GM19395 (cell line): ENCODE results near the gene SEPTIN6.
"Not testable (repeated sequence)": the region's sequence is repeated elsewhere in the genome, so short reads cannot be mapped to it uniquely, and the experiment has no call there.

ENCODE experiments used
- ATAC-seq: cut with Tn5 transposase; IDR thresholded peaks from one replicate; pipeline ENCODE4 v1.9.1; 2021; ENCODE audit warnings: mild to moderate bottlenecking, moderate library complexity; ENCODE audit not compliant: unreplicated experiment

The SEPTIN6 gene

DNA sequence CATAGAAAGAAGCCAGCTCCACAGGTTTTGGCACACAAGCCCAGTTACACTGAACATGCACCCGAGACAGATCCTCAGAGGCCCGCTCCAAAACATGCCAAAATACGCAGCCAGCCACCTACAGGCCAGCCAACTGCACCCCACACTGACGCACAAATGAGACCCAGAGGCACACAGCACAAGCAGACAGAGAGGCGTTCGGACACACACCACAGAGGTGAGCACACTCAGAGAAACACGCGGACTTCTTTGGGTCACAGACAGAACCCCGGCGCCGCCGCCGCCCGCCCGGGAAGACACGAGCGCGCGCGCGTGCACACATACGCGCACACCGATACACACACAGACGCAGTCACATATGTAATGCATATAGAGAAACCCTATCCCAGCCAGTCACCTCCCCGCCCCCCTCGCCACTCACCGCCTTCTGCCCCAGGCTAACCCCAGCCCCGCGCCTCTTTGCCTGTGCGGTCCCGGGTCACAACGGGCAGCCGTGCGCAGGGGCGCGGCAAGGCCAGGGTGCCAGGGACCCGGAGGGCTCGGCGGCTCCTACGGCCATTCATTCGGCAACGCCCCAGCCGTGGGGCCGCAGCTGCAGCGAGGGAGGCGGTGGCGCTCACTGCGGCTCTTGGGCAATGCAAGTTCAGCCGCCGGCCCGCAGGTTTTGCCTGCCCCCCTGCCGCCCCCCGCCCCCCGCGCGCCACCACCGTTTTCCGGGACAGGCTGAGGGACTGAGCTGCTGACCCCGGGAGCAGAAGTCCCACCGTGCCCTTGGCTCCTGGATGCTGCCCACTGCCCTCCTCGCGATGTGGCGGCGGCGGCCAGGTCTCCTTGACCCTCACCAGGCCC, 553 bp downstream of the SEPTIN6 start:
- ATAC-seq, result peak; percentile 37

DNA sequence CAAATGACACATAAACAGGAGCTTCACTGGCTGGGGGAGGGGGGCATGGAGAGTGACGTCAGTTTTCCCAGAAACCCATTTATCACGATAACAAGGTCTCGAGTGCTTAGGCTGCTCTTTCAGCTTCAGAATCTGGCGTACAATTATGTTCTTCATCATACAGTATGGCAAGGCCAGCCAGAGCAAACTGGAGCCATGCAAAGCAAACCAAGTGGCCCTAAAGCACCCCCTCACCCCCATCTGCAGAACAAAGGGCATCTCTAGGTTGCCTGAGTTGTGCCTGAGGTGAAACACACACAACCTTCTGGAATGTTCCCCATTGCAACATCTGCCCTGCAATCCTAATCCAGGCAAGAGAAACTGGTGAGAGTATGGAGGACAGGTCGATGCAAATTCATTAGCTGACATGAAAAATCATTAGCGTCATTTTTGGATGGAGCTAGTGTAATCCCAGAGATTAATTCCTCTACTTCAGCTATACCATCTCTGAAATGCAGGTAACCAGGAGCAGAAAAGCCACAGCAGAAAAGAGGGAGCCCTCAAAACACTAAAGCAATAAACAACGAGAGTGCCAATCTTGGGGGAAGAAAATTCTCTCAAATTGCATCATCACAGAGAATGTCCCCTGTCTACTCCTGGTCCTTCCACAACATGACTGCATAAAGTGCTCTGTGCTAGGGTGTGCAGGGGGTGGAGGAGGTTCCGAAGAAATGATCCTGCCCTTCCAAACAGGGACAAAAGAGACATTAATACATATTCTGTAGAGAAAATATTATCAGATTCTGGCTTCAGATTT, 1.8 kb downstream of the SEPTIN6 start:
- ATAC-seq, result no peak

DNA sequence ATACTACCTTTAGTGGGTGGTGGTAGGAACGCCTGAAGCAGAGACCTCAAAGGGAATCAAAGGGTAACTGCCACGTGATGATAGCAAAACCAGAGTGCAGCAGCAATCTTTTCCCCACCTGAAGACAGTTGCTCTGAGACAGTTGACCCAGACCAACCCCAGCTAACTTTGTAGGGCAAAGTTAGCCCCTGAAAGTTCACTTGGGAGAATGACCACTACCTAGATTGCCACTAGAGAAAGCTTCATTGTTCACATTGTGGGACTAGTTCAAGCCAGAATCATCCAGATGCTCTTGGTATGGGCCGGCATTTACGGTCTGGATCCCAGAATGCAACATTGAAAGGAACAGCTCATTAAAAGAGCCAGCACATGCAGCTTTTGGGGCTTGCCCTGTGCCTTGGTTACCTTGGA, 4.1 kb downstream of the SEPTIN6 start:
- ATAC-seq, result no peak

DNA sequence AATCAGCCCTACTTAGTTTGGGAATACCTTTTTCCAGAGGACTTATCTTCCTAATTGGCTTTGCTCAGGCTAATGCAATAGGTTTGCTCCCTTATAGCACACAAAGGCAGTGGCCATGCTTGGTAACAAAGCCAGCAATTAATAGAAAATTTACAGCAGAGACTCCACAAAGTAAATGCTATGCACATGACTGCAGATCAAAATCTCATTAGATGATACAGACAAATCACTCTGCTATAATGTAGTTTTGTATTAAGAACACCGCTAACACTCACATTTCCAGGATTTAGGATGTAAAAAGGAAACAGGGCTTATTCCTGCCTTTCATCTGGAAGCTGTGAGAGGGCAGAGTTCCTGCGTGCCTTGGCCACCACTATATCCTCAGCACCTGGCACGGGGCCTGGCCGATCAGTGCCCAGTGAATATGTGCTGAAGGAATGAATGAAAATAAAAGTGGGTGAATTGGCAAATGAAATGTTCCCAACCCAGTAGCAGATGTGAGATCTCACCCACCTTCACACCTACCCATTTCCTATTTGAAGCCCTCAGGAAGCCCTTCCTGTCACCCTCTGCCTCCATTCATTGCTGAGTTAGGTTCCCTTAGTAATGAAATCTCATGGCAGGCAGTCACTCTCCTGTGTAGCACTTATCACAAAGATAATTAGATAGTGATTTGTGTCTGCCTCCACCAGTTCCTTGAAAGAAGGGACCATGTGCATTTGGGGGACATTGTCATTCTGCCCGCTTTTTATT, 5.1 kb downstream of the SEPTIN6 start:
- no peak for ATAC-seq

DNA sequence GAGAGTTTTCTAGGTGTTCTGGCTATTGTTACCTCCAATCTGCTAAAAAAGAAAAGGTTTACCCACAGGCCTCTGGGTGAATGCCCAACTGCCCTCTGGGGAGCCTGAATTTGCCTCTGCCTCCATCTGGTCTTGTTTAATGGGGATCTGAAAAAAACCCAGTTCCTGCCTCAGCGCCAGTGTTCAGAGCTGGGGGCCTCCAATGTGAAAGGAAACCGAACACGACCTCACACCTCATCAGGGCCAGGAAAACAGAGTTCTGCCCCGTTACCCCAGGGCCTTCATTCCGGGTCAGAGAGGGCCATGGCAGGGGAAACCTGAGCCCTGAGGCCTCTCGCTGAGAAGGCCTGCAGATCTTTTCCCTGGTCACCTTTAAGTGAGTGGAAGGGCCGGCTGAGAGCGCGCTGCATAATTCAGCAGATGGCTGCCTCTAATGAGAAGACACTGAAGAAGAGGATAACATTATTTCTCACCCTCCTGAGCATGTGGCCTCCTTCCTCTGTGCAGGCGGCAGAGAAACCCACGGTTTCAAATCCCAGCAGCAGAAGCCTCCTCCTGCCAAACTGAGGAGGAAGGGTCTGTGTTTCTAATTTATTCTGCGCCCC, 6.8 kb downstream of the SEPTIN6 start:
- ATAC-seq, result peak; percentile 41

DNA sequence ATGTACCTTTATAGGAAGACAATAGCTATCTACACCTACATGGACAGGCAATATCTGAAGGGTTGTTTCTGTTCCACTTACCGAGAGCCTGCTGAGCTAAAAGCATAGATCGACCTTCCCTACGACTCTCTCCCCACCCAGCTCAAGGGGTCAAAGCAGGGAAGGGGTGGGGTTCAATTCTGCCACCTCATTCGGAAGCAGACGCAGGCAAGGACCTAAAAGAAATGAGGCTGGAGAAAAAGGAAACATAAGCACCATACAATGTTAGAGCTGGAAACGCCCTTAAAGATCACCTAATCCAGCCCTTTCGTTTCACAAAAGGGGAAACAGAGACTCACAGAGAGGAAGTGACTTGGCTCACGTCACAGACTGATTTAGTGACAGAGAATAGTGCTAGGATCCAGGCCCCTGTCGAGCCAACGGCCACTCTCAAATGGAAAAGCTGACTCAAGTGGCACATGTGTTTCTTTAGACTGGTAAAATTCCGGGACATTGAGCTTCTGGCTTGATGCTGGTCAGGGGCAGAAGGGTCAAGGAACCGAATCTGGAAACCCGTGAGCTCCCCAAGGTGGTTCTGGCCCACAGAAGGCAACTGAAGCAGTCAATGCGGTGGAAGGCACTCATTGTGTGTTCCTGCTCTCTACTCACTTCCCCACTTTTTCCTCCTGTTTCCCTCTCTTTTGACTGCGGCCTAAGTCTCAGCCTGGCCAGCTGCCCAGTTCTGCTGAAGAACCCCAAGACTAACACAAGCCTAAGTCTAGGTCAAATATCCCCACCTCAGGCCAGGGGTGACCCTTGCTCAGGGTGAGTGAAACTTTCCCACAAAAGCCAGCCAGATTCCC, 7.5 kb downstream of the SEPTIN6 start:
- peak; percentile 55 for ATAC-seq

DNA sequence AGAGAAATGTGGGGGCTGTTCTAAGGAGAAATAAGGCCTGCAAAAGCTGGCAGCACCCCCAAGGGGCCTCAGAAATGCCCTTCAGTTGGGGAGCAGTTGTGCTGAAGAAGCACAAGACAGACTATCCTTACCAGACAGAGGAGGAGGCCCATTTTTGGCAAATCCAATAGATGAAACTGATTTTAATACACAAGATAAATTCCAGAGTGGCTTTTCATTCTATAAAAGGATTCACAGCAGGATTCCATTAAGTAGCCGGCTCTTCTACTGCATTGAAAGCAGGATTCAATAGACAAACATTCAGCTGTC, 8.1 kb downstream of the SEPTIN6 start:
- no peak for ATAC-seq

DNA sequence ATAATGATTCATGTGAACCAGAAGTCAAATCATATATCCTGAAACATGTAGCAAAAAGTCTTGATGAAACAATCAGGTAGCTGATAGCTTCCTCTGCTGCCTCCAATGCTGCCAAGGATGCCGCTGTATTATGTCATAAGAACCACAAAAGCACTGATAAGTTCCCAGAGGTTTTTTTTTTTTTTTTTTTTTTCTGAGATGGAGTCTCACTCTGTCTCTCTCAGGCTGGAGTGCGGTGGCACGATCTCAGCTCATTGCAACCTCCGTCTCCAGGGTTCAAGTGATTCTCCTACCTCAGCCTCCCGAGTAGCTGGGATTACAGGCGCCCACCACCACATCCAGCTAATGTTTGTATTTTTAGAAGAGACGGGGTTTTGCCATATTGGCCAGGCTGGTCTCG, 8.7 kb downstream of the SEPTIN6 start:
- not testable (repeated sequence) for ATAC-seq

DNA sequence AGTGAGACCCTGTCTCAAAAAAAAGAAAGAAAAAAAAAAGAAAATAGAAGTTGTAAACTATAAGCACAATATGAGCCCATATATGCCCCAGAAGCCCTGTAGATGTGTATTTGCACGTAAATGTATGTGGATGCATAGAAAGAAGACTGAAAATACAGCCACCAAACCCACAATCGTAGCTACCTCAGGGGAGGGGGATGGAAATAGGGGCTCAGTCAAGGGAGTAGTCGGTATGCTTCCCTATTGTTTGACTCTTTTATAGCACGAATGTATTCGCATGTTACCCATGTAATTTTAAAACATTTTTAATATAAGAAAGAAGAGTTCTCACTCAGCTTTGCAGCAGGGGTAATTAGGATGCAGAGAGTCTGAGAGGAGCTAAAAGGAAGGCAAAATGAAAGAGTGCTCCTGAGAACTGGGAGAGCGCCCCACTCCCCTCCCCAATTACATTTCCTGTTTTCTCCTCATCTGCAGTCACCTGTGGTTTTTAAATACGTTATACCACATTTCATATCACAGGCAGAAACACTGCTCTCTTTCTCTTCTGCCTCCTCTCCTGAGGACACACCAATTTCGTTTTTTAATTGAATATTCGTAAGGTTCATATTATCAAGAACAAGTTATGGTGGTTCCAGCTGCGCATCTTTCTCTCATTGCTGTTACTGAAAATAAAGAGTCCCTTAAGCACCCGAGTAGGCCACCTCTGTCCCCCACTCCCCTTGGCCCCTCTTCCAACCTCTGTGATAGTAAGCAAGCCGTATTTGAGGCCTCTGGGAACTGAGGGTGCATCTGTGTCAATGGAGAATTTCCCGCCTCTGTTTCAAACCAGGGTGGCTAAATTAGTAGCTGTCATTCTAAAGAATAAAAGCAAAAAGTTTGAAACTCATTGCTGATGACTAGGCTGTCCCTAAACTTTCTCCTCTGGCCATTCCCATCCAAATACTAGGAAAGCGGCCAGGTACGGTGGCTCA, 10.7 kb downstream of the SEPTIN6 start:
- ATAC-seq, result peak; percentile 42

DNA sequence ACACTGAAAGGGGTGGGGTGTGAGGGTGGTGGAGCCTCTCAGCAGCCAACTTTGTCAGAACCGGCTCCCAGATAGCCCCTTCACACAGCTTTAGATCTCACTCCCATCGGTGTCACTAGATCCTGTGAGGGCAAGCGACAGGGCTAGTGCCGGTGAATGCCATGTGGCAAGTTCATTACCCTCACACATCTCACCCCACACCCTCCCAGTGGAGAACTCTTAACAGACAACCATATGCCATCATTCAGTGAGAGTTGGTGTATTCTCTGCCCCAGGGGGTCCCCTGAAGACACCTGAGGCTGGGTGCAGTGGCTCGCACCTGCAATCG, 15.3 kb downstream of the SEPTIN6 start:
- ATAC-seq, result no peak

DNA sequence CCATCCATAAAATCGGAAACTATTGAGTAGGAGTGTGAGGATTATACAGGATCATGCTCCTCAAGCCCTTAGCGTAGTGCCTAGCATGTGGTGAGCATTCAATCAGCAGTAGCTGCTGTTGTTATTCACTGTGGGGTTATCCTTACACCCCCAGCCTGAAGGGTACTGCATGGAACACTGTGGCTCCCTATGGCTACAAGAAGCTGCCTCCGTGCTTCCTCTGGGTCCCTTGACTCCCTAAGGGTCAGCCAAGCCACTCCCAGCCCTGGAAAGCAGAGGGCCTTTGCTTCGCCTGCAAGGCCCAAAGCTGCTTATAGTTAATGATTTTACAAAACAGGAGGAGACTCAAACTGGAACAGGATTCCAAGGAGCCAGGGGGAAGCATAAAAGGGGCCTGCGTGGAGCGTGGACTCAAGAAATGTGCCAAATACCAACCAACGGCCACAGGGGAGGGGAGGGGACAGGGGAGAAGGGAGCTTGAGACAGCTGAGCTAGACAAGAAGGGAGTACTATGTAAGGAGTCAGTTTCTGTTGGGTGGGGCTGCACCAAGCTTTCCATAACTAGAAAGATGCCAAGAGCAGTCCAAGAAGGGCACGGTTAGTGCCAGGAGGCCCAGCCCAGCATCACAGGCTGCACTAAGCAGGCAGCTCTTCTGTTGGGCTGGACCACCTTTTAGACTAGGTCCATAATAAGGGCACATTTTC, 15.9 kb downstream of the SEPTIN6 start:
- ATAC-seq, result no peak

DNA sequence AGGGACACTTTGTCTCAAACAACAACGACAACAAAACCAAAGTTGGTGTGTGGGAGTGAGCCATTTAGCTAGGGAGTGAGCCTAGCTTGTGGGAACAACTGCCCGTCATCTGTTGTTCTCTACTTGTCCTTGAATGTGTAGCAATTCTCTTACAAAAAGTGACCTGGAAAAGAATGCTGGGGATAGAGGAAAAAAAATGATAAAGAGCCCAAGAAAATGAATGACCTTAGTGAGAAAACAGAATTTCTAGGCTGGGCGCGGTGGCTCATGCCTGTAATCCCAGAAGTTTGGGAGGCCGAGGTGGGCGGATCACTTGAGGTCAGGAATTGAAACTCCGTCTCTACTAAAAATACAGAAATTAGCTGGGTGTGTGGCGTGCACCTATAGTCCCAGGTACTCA, 19.6 kb downstream of the SEPTIN6 start:
- no peak for ATAC-seq

DNA sequence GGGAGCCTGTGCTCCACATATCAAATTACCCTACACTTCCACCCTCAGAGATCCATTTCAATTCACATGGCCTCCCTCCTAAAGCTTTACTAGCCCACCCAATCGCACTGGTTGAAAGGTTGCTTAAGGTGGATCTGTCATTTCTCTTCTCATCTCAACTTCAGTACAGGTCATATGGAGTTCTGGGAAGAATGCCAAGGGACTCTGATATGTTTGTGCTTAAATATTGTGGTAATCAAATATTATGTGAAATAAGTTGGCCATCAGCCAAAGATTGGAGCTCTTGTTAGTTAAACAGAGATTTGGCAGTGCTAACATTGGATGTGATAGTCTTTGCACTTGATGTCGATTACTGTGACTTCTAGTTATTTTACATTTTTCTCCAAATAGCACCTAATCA, 20.5 kb downstream of the SEPTIN6 start:
- no peak for ATAC-seq

DNA sequence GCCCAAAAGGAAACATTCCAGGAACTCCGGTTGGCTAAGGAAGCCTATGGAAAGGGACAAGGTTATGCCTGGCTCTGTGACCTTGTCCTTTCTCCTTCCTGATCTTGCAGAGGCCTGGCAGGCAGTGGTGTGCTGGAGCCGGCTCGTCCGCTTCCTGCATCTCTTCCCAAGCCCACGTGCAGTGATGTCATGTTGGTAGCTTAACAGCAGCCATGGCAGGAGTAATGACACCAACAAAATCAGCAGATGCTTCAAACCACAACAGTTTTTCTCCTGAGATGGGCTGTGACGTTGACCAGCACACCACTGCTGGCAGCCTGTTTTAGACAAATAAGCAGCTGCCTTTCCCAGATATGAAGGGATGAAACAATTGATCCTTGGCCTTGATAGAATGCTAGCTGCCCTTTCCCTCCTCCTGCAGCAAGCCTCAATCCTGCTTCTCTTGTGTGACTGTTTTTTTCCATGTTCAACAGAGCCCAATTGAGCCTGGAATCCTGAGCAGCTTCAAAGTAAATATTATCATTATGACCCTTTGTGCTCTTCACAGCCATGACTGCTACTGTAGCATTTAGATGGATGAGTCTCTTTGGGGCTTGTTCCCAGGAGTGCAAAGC, 23.4 kb downstream of the SEPTIN6 start:
- no peak for ATAC-seq

DNA sequence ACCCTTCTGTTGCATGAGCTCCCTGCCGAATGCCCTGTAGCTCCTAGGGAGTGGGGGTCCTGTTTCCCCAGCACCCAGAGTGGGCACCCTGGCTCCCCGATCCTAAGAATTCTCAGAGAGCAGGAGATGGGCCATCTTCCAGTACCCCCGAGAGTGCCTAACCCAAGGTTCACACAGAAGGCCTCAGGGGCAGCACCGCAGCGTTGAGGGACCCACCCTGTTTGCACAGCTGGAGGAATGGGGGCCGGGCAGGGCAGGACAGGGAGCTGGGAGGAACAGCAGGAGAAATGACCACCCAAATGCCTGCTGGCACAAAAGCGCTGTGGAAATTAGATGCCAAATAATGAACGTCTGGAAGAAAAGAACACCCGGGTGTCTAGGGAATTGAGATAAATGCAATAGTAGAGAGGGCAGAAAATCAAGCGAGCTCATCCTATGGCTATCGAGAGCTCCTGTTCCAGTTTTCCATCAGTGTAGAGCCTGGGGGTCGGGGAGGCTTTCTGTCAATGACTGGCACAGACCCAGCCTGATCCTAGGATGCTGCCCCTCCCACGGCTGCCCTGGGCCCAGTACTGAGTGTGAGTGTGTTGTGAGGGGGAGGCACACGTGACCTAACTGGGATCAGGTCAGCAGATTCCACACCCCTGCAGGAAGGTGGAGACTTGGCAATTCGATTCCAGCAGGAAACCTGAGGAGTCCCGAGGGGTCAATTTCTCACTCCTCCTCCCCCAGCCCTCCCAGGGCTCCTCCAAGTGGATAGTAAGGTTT, 25.7 kb downstream of the SEPTIN6 start:
- ATAC-seq, result no peak

DNA sequence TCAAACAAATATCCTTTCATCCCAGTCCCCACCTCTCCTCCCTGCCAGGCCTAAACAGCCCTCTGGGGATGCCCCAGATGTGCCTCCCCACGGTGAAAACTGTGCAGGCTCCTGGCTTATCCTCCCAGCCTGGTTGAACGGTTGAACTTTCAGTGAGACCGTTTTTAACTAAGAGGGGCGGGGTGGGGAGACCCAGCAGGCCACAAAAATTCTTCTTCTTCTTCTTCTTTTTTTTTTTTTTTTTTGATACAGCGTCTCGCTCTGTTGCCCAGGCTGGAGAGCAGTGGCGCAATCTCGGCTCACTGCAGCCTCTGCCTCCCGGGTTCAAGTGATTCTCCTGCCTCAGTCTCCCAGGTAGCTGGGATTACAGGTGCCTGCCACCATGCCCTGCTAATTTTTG, 28.1 kb downstream of the SEPTIN6 start:
- ATAC-seq, result not testable (repeated sequence)

DNA sequence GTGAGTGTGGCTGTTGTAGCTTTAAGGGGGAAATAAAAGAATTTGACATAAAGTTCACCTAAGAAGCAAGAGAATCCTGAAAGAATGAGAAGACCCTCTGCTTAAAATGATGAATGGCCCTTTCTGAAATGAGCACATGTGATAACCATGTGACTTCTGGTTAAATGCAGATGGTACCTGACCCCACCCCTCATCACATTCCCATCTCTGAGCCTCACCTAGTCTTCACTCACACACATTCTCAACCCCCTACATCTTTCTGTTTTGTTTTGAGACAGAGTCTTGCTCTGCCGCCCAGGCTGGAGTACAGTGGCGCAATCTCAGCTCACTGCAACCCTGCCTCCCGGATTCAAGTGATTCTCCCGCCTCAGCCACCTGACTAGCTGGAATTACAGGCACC, 31.5 kb downstream of the SEPTIN6 start:
- ATAC-seq, result no peak

DNA sequence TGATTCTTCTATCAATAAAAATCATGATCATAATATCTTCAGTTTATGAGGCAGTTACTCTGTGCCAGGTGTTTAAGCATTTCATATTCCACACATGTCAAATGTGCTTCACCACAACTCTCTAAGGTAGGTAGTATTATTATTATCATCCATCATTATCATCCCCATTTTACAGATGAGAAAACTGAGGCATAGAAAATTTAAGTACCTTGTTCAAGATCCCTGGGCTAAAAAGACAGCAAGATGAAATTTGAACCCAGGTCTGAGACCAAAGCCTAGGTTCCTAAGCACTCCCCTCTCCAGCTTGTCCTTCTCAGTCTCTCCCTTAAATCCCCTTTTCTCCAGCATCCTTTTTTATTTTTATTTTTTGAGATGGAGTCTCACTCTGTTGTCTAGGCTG, 33.4 kb downstream of the SEPTIN6 start:
- no peak for ATAC-seq
